Neuronal stem cell (in vitro differentiated cells): ENCODE measurements around the gene GADL1.
A peak's percentile ranks its signal among the peaks of the same experiment; 100 is the strongest.

Experiments used
- DNase-seq: peaks from one replicate; pipeline ENCODE4 v3.0.0-alpha.2; 2013; ENCODE audit warnings: low spot score
- H2AFZ ChIP-seq: one replicate; pipeline ENCODE4 v1.6.1; 2013; ENCODE audit warnings: mild to moderate bottlenecking, low read length, inconsistent platforms
- H2AK5ac ChIP-seq: 2 replicates; pipeline ENCODE4 v1.6.1; 2013; ENCODE audit warnings: low read depth, mild to moderate bottlenecking, inconsistent platforms, low read length, moderate library complexity, mixed read lengths
- H2BK120ac ChIP-seq: 2 replicates; pipeline ENCODE4 v1.6.1; 2013; ENCODE audit warnings: low read depth, mild to moderate bottlenecking, inconsistent platforms, low read length, moderate library complexity, mixed read lengths
- H2BK12ac ChIP-seq: one replicate; pipeline ENCODE4 v1.6.1; 2013; ENCODE audit warnings: low read length, inconsistent platforms
- H2BK15ac ChIP-seq: 2 replicates; pipeline ENCODE4 v1.6.1; 2013; ENCODE audit warnings: mild to moderate bottlenecking, low read length, inconsistent platforms, mixed read lengths
- H2BK5ac ChIP-seq: one replicate; pipeline ENCODE4 v1.6.1; 2013; ENCODE audit warnings: inconsistent platforms, mild to moderate bottlenecking, low read length, moderate library complexity
- H3K14ac ChIP-seq: one replicate; pipeline ENCODE4 v1.6.1; 2013; ENCODE audit warnings: low read length, inconsistent platforms
- H3K18ac ChIP-seq: 2 replicates; pipeline ENCODE4 v1.6.1; 2013; ENCODE audit warnings: low read length, inconsistent platforms
- H3K23ac ChIP-seq: 2 replicates; pipeline ENCODE4 v1.6.1; 2013; ENCODE audit warnings: low read depth, mild to moderate bottlenecking, mixed read lengths, low read length, inconsistent platforms; ENCODE audit not compliant: poor library complexity
- H3K27ac ChIP-seq: replicated peaks from 3 replicates; pipeline ENCODE4 v1.5.1; 2013; ENCODE audit warnings: low read length, inconsistent platforms
- H3K27me3 ChIP-seq, 3 experiments: 2 replicates each; pipeline ENCODE4 v1.6.1; 2013; ENCODE audit warnings: low read length in 3 of 3, mild to moderate bottlenecking in 2 of 3, inconsistent platforms in 1 of 3, low read depth in 1 of 3, mixed read lengths in 1 of 3, moderate library complexity in 1 of 3; ENCODE audit not compliant: control insufficient read depth in 3 of 3, insufficient read depth in 3 of 3
- H3K36me3 ChIP-seq, 2 donors: replicated peaks in 1 of 2; 2 replicates each; pipeline ENCODE4 v1.6.1; 2013; ENCODE audit warnings: low read length in 2 of 2; ENCODE audit not compliant: control insufficient read depth in 2 of 2, insufficient read depth in 2 of 2
- H3K4ac ChIP-seq: 2 replicates; pipeline ENCODE4 v1.6.1; 2013; ENCODE audit warnings: inconsistent platforms, mild to moderate bottlenecking, low read length, moderate library complexity
- H3K4me1 ChIP-seq, 2 donors: 1 replicate in 1 of 2; 2 replicates in 1 of 2; pipeline ENCODE4 v1.6.1; 2013; ENCODE audit warnings: low read length in 2 of 2, low read depth in 1 of 2; ENCODE audit not compliant: control insufficient read depth in 2 of 2, insufficient read depth in 1 of 2
- H3K4me2 ChIP-seq: one replicate; pipeline ENCODE4 v1.6.1; 2013; ENCODE audit warnings: mild to moderate bottlenecking, low read length, inconsistent platforms; ENCODE audit not compliant: insufficient read depth, poor library complexity, severe bottlenecking
- H3K4me3 ChIP-seq, 2 donors: 2 replicates each; pipeline ENCODE4 v1.5.1; 2013; ENCODE audit warnings: low read length in 2 of 2, mild to moderate bottlenecking in 2 of 2, inconsistent platforms in 1 of 2, moderate library complexity in 1 of 2
- H3K79me1 ChIP-seq: one replicate; pipeline ENCODE4 v1.6.1; 2013; ENCODE audit warnings: low read depth, mild to moderate bottlenecking, inconsistent platforms, low read length, moderate library complexity
- H3K9ac ChIP-seq: one replicate; pipeline ENCODE4 v1.6.1; 2013; ENCODE audit warnings: mild to moderate bottlenecking, low read depth, low read length, inconsistent platforms; ENCODE audit not compliant: poor library complexity
- H3K9me3 ChIP-seq, 2 donors: replicated peaks in 1 of 2; 2 replicates each; pipeline versions ENCODE3 to v1.6.1; 2013; ENCODE audit warnings: low read length in 2 of 2, mild to moderate bottlenecking in 2 of 2, inconsistent platforms in 1 of 2, low read depth in 1 of 2, mixed read lengths in 1 of 2, moderate library complexity in 1 of 2; ENCODE audit not compliant: control insufficient read depth in 2 of 2, insufficient read depth in 1 of 2
- H4K8ac ChIP-seq: one replicate; pipeline ENCODE4 v1.6.1; 2013; ENCODE audit warnings: low read depth, mild to moderate bottlenecking, inconsistent platforms, low read length, moderate library complexity
- H4K91ac ChIP-seq: one replicate; pipeline ENCODE4 v1.6.1; 2013; ENCODE audit warnings: low read length, low read depth, mild to moderate bottlenecking, inconsistent platforms; ENCODE audit not compliant: poor library complexity
- WGBS, 2 donors: extraction: QIAGEN DNeasy Blood & Tissue Kit; methylation state at CpG; one replicate each; pipeline ENCODE4 v1.1.7; 2013; ENCODE audit warnings: missing lambda C conversion rate in 2 of 2, mixed read lengths in 1 of 2; ENCODE audit not compliant: insufficient read length in 2 of 2, insufficient replicate concordance in 1 of 2; ENCODE audit errors: extremely low coverage in 2 of 2; 5-methylcytosine and 5-hydroxymethylcytosine counted together

Gene GADL1

GRCh38 chr3:30694148-30694547, 200.3 kb downstream of the GADL1 start:
- Histone ChIP-seq H3K4ac (no peak overlapping the region), H2BK15ac (no peak overlapping the region), H2AK5ac (no peak overlapping the region), H3K18ac (no peak overlapping the region), H2BK120ac (no peak overlapping the region), H3K36me3 (peaks cover 0 to 71% of the 10 kb centered on the region in 2 donors), H3K9me3 (peaks cover 0 to 5% of the 10 kb centered on the region in 2 donors), H3K79me1 (no peaks in the 10 kb centered on the region), H4K8ac (no peak overlapping the region), H3K4me2 (no peak overlapping the region), H3K9ac (no peak overlapping the region), H4K91ac (no peak overlapping the region), H3K14ac (no peak overlapping the region), H3K4me1 (peaks cover 0 to 5% of the 10 kb centered on the region in 2 donors), H3K27ac (no peak overlapping the region), H3K4me3 (no peak overlapping the region), H2BK5ac (no peak overlapping the region), H3K23ac (no peak overlapping the region), H3K27me3 (no peaks in the 10 kb centered on the region), H2AFZ (no peak overlapping the region), H2BK12ac (no peak overlapping the region)
- no peak for DNase-seq
- no CpG with 5 or more reads among the region's 3 CpGs for WGBS, 2 donors

GRCh38 chr3:30693470-30694120, 200.9 kb downstream of the GADL1 start:
- WGBS, 2 donors = no CpG with 5 or more reads among the region's 2 CpGs
- Histone ChIP-seq H4K91ac (no peak overlapping the region), H3K4me3 (no peak overlapping the region), H3K4me2 (no peak overlapping the region), H3K27me3 (no peaks in the 10 kb centered on the region), H2BK120ac (no peak overlapping the region), H3K14ac (no peak overlapping the region), H2BK15ac (no peak overlapping the region), H3K79me1 (no peaks in the 10 kb centered on the region), H3K9ac (no peak overlapping the region), H2AK5ac (no peak overlapping the region), H3K4me1 (peaks cover 0 to 5% of the 10 kb centered on the region in 2 donors), H2AFZ (no peak overlapping the region), H3K18ac (no peak overlapping the region), H3K23ac (no peak overlapping the region), H3K9me3 (peaks cover 0 to 5% of the 10 kb centered on the region in 2 donors), H2BK5ac (no peak overlapping the region), H4K8ac (no peak overlapping the region), H3K4ac (no peak overlapping the region), H2BK12ac (no peak overlapping the region), H3K27ac (no peak overlapping the region), H3K36me3 (peaks cover 0 to 77% of the 10 kb centered on the region in 2 donors)
- peak; percentile 45 for DNase-seq

- Histone ChIP-seq H3K4me2 (no peak overlapping the region), H3K36me3 (peaks cover 0 to 87% of the 10 kb centered on the region in 2 donors), H3K79me1 (no peaks in the 10 kb centered on the region), H3K4me3 (no peak overlapping the region), H2BK15ac (no peak overlapping the region), H4K8ac (no peak overlapping the region), H3K9me3 (peaks cover 0 to 5% of the 10 kb centered on the region in 2 donors), H3K23ac (no peak overlapping the region), H3K4me1 (peaks cover 0 to 5% of the 10 kb centered on the region in 2 donors), H3K18ac (no peak overlapping the region), H2BK12ac (no peak overlapping the region), H2BK120ac (no peak overlapping the region), H3K27ac (no peak overlapping the region), H2BK5ac (no peak overlapping the region), H2AK5ac (no peak overlapping the region), H3K27me3 (no peaks in the 10 kb centered on the region), H3K4ac (no peak overlapping the region), H3K14ac (no peak overlapping the region), H4K91ac (no peak overlapping the region), H2AFZ (no peak overlapping the region), H3K9ac (no peak overlapping the region)
- WGBS, 2 donors = no CpG with 5 or more reads among the region's 3 CpGs
- DNase-seq = no peak
These were observed 201.8 kb downstream of the GADL1 start for GRCh38 chr3:30692498-30693130.

GRCh38 chr3:30691944-30692343, 202.5 kb downstream of the GADL1 start:
- no peak for DNase-seq
- no peak overlapping the region for H2BK15ac ChIP-seq
- no peak overlapping the region for H2BK5ac ChIP-seq
- H3K79me1 ChIP-seq = no peaks in the 10 kb centered on the region
- no peak overlapping the region for H3K9ac ChIP-seq
- H4K8ac ChIP-seq = no peak overlapping the region
- no peak overlapping the region for H3K14ac ChIP-seq
- H3K23ac ChIP-seq = no peak overlapping the region
- H3K27ac ChIP-seq = no peak overlapping the region
- H3K4me1 ChIP-seq = peaks cover 0 to 3% of the 10 kb centered on the region in 2 donors
- H2BK12ac ChIP-seq = no peak overlapping the region
- no peak overlapping the region for H2BK120ac ChIP-seq
- no peak overlapping the region for H2AK5ac ChIP-seq
- no CpG with 5 or more reads among the region's 1 CpG for WGBS, 2 donors
- H3K4me3 ChIP-seq = no peak overlapping the region
- peaks cover 0 to 5% of the 10 kb centered on the region in 2 donors for H3K9me3 ChIP-seq
- H4K91ac ChIP-seq = no peak overlapping the region
- no peak overlapping the region for H2AFZ ChIP-seq
- peaks cover 0 to 93% of the 10 kb centered on the region in 2 donors for H3K36me3 ChIP-seq
- H3K4me2 ChIP-seq = no peak overlapping the region
- H3K27me3 ChIP-seq = no peaks in the 10 kb centered on the region
- H3K18ac ChIP-seq = no peak overlapping the region
- no peak overlapping the region for H3K4ac ChIP-seq
